Neural cell (in vitro differentiated cells): ENCODE results near the gene RHO. TPM values are rescaled to one million over a fixed set of nuclear protein-coding genes. Genes with fewer than 3 reads are reported as not detected.
A peak's percentile ranks its signal among the peaks of the same experiment; 100 is the strongest.
"Not testable (repeated sequence)": the region's sequence is repeated elsewhere in the genome, so short reads cannot be mapped to it uniquely, and the experiment has no call there.

Experiments
- H2AFZ ChIP-seq: fragments of 200-600, 300-800 bp; sonication (generic), shearing (Covaris generic); 2 replicates; pipeline ENCODE4 v1.6.0; 2014; ENCODE audit warnings: low read depth, mild to moderate bottlenecking, antibody characterized with exemption, low read length, moderate library complexity
- H3F3A ChIP-seq: fragments of 200-600 bp; shearing (Covaris generic); 2 replicates; pipeline ENCODE4 v1.6.1; 2016; ENCODE audit warnings: mild to moderate bottlenecking, moderate library complexity, mixed read lengths, antibody characterized with exemption, low read length; ENCODE audit not compliant: insufficient read depth, poor library complexity, severe bottlenecking
- H3K27ac ChIP-seq: fragments of 200-600, 300-800 bp; sonication (generic), shearing (Covaris generic); 2 replicates; pipeline ENCODE4 v1.5.1; 2014; ENCODE audit warnings: mild to moderate bottlenecking, low read length, moderate library complexity
- H3K27me3 ChIP-seq: fragments of 300-800, 200-600 bp; sonication (generic), shearing (Covaris generic); 2 replicates; pipeline ENCODE4 v1.6.0; 2014; ENCODE audit warnings: mild to moderate bottlenecking, low read depth, low read length, moderate library complexity; ENCODE audit not compliant: insufficient read depth
- H3K36me3 ChIP-seq: fragments of 300-800, 200-600 bp; sonication (generic), shearing (Covaris generic); 2 replicates; pipeline ENCODE4 v1.5.1; 2014; ENCODE audit warnings: mild to moderate bottlenecking, antibody characterized with exemption, low read length, moderate library complexity; ENCODE audit not compliant: insufficient read depth
- H3K4me2 ChIP-seq: fragments of 300-800, 200-600 bp; sonication (generic), shearing (Covaris generic); 2 replicates; pipeline ENCODE4 v1.6.0; 2014; ENCODE audit warnings: mild to moderate bottlenecking, low read length
- H3K4me3 ChIP-seq: fragments of 300-800, 200-600 bp; sonication (generic), shearing (Covaris generic); 2 replicates; pipeline ENCODE4 v1.5.1; 2014; ENCODE audit warnings: mild to moderate bottlenecking, low read length, moderate library complexity
- H3K79me2 ChIP-seq: fragments of 200-600 bp; shearing (Covaris generic); replicated peaks from 2 replicates; pipeline ENCODE4 v1.6.0; 2014; ENCODE audit warnings: mild to moderate bottlenecking, low read length, moderate library complexity; ENCODE audit not compliant: insufficient read depth
- H3K9ac ChIP-seq: fragments of 300-800, 200-600 bp; sonication (generic), shearing (Covaris generic); 2 replicates; pipeline ENCODE4 v1.6.1; 2016; ENCODE audit warnings: mild to moderate bottlenecking, low read length, mixed read lengths
- H3K9me2 ChIP-seq: fragments of 200-600 bp; shearing (Covaris generic); 2 replicates; pipeline ENCODE4 v1.6.1; 2016; ENCODE audit warnings: mild to moderate bottlenecking, low read length, mixed read lengths; ENCODE audit not compliant: insufficient read depth
- H3K9me3 ChIP-seq: fragments of 200-600, 300-800 bp; sonication (generic), shearing (Covaris generic); 2 replicates; pipeline ENCODE4 v1.6.1; 2016; ENCODE audit warnings: mild to moderate bottlenecking, mixed run types, low read length, moderate library complexity, mixed read lengths
- H4K20me1 ChIP-seq: fragments of 200-600 bp; shearing (Covaris generic); 2 replicates; pipeline ENCODE4 v1.6.1; 2016; ENCODE audit warnings: mild to moderate bottlenecking, mixed run types; ENCODE audit not compliant: insufficient read depth
- CTCF ChIP-seq: fragments of 450-650 bp; IDR thresholded peaks from 2 replicates; pipeline ENCODE4 v1.5.1; 2014; ENCODE audit warnings: antibody characterized with exemption, mild to moderate bottlenecking, moderate library complexity; ENCODE audit not compliant: poor library complexity, severe bottlenecking
- EP300 ChIP-seq: fragments of 450-650 bp; conservative IDR thresholded peaks from 2 replicates; pipeline ENCODE4 v1.6.1; 2014; ENCODE audit warnings: antibody characterized with exemption, mild to moderate bottlenecking, moderate library complexity; ENCODE audit not compliant: poor library complexity, severe bottlenecking
- EZH2 ChIP-seq: fragments of 200-600, 300-800 bp; shearing (Covaris generic), sonication (generic); IDR thresholded peaks from 2 replicates; pipeline ENCODE4 v1.6.1; 2014; ENCODE audit warnings: antibody characterized with exemption, low read length, borderline replicate concordance, mild to moderate bottlenecking; ENCODE audit not compliant: insufficient read depth, poor library complexity, severe bottlenecking
- MXI1 ChIP-seq: fragments of 450-650 bp; conservative IDR thresholded peaks from 2 replicates; pipeline ENCODE4 v1.6.1; 2014; ENCODE audit warnings: antibody characterized with exemption, mild to moderate bottlenecking; ENCODE audit not compliant: poor library complexity, severe bottlenecking
- POLR2AphosphoS5 ChIP-seq: IDR thresholded peaks from 2 replicates; pipeline ENCODE4 v1.6.1; 2012
- RAD21 ChIP-seq: fragments of 450-650 bp; conservative IDR thresholded peaks from 2 replicates; pipeline ENCODE4 v1.6.1; 2014; ENCODE audit warnings: antibody characterized with exemption, mild to moderate bottlenecking, moderate library complexity
- SMC3 ChIP-seq: fragments of 450-650 bp; conservative IDR thresholded peaks from 2 replicates; pipeline ENCODE4 v1.6.1; 2014; ENCODE audit warnings: antibody characterized with exemption, mild to moderate bottlenecking, moderate library complexity; ENCODE audit not compliant: poor library complexity
- TAF1 ChIP-seq: IDR thresholded peaks from 2 replicates; pipeline ENCODE4 v1.6.1; 2012; ENCODE audit warnings: low read depth
- polyA plus RNA-seq: library from polyadenylated mRNA; depleted of rRNA; stranded (reverse); fragments of >200 nt; gene quantifications from 2 replicates; pipeline ENCODE4 v1.2.3, GENCODE V29; 2014
- TF ChIP-seq, protein P1 (sequence below): IDR thresholded peaks from 2 replicates; pipeline ENCODE4 v1.6.1; 2012; ENCODE audit warnings: borderline replicate concordance

RHO gene
- polyA plus RNA-seq, 1 donor from 2014 or later, result not detected

GRCh38 chr3:129490273-129490675 lies 38.2 kb upstream of the RHO start:
- TF ChIP-seq SMC3, result peak; percentile 96
- peak; percentile 95 for TF ChIP-seq RAD21
- TF ChIP-seq CTCF, result peak; percentile 94
- TF ChIP-seq POLR2AphosphoS5, result no peak
- no peak overlapping the region for H3K9ac ChIP-seq
- H3K27me3 ChIP-seq, result no peaks in the 10 kb centered on the region
- no peaks in the 10 kb centered on the region for H3K79me2 ChIP-seq
- H2AFZ ChIP-seq, result no peak overlapping the region
- H3K4me3 ChIP-seq, result no peak overlapping the region
- no peaks in the 10 kb centered on the region for H3K9me3 ChIP-seq
- no peaks in the 10 kb centered on the region for H4K20me1 ChIP-seq
- H3K4me2 ChIP-seq, result no peak overlapping the region
- no peaks in the 10 kb centered on the region for H3F3A ChIP-seq
- H3K36me3 ChIP-seq, result no peaks in the 10 kb centered on the region
- no peaks in the 10 kb centered on the region for H3K9me2 ChIP-seq
- H3K27ac ChIP-seq, result no peak overlapping the region

GRCh38 chr3:129491077-129491476 lies 37.4 kb upstream of the RHO start:
- H3K9ac ChIP-seq, H3F3A ChIP-seq, H3K36me3 ChIP-seq, H2AFZ ChIP-seq, H3K9me3 ChIP-seq, H3K27me3 ChIP-seq, H3K9me2 ChIP-seq, H3K79me2 ChIP-seq, H3K4me2 ChIP-seq, H4K20me1 ChIP-seq, H3K4me3 ChIP-seq, H3K27ac ChIP-seq: not testable (repeated sequence)

DNA sequence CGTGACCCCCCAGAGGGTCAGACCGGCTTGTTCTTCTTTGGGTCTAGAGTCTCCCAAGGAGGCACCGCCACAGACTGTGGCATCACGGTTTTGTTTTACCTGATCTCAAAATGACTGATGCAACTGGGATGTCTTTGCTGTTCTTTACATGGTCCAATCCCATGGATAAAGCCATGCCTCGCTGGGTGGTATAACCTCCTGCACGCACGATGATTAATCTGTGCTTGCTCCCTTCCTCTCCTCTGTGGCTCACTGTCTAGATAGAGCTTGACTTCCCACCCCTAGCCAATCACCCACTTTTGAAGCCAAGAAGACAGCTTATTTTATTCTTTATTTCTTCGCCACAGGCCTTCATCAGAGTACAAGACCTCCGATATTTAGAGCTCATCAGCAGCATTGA lies 36.6 kb upstream of the RHO start:
- Histone ChIP-seq H3K9me3 (no peaks in the 10 kb centered on the region), H3K4me3 (no peak overlapping the region), H3K27me3 (no peaks in the 10 kb centered on the region), H3K79me2 (no peaks in the 10 kb centered on the region), H3K4me2 (no peak overlapping the region), H3K9me2 (no peaks in the 10 kb centered on the region), H3K36me3 (no peaks in the 10 kb centered on the region), H3K27ac (no peak overlapping the region), H3K9ac (no peak overlapping the region), H4K20me1 (no peaks in the 10 kb centered on the region), H2AFZ (no peak overlapping the region), H3F3A (no peaks in the 10 kb centered on the region)
- TF ChIP-seq CTCF, result no peak
- TF ChIP-seq MXI1, result no peak
- TF ChIP-seq, protein P1, sequence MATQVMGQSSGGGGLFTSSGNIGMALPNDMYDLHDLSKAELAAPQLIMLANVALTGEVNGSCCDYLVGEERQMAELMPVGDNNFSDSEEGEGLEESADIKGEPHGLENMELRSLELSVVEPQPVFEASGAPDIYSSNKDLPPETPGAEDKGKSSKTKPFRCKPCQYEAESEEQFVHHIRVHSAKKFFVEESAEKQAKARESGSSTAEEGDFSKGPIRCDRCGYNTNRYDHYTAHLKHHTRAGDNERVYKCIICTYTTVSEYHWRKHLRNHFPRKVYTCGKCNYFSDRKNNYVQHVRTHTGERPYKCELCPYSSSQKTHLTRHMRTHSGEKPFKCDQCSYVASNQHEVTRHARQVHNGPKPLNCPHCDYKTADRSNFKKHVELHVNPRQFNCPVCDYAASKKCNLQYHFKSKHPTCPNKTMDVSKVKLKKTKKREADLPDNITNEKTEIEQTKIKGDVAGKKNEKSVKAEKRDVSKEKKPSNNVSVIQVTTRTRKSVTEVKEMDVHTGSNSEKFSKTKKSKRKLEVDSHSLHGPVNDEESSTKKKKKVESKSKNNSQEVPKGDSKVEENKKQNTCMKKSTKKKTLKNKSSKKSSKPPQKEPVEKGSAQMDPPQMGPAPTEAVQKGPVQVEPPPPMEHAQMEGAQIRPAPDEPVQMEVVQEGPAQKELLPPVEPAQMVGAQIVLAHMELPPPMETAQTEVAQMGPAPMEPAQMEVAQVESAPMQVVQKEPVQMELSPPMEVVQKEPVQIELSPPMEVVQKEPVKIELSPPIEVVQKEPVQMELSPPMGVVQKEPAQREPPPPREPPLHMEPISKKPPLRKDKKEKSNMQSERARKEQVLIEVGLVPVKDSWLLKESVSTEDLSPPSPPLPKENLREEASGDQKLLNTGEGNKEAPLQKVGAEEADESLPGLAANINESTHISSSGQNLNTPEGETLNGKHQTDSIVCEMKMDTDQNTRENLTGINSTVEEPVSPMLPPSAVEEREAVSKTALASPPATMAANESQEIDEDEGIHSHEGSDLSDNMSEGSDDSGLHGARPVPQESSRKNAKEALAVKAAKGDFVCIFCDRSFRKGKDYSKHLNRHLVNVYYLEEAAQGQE, result no peak
- no peak for TF ChIP-seq POLR2AphosphoS5
- TF ChIP-seq EP300, result no peak
- TF ChIP-seq TAF1, result no peak
- TF ChIP-seq RAD21, result no peak
- no peak for TF ChIP-seq EZH2
- TF ChIP-seq SMC3, result no peak
